Endothelial cell (in vitro differentiated cells): ENCODE results near the gene HNRNPM. TPM values are rescaled to one million over a fixed set of nuclear protein-coding genes. Genes with fewer than 3 reads are reported as not detected.
"Not testable (repeated sequence)": the region's sequence is repeated elsewhere in the genome, so short reads cannot be mapped to it uniquely, and the experiment has no call there.

Experiments
- DNase-seq: peaks from one replicate; pipeline ENCODE4 v3.0.0; 2021; ENCODE audit warnings: low spot score
- H3K27ac Mint-ChIP-seq: one replicate; pipeline ENCODE4 v1.8.0; 2021; ENCODE audit warnings: mixed read lengths, inconsistent platforms; ENCODE audit not compliant: unreplicated experiment
- H3K27me3 Mint-ChIP-seq: one replicate; pipeline ENCODE4 v1.8.0; 2021; ENCODE audit warnings: mild to moderate bottlenecking, moderate library complexity, mixed read lengths, inconsistent platforms; ENCODE audit not compliant: unreplicated experiment
- H3K36me3 Mint-ChIP-seq: one replicate; pipeline ENCODE4 v1.8.0; 2021; ENCODE audit warnings: mild to moderate bottlenecking, low read depth, mixed read lengths, inconsistent platforms; ENCODE audit not compliant: unreplicated experiment
- H3K4me1 Mint-ChIP-seq: one replicate; pipeline ENCODE4 v1.8.0; 2021; ENCODE audit warnings: mild to moderate bottlenecking, mixed read lengths, inconsistent platforms; ENCODE audit not compliant: unreplicated experiment
- H3K4me3 Mint-ChIP-seq: one replicate; pipeline ENCODE4 v1.8.0; 2021; ENCODE audit warnings: mild to moderate bottlenecking, mixed read lengths, inconsistent platforms; ENCODE audit not compliant: unreplicated experiment
- H3K9me3 Mint-ChIP-seq: one replicate; pipeline ENCODE4 v1.8.0; 2021; ENCODE audit warnings: mixed read lengths, inconsistent platforms; ENCODE audit not compliant: unreplicated experiment
- total RNA-seq: library from RNA; stranded (reverse); fragmentation: NEBNext Ultra II Directional; extraction: Animal tissue kit (Norgen Biotek cat#: 25700); gene quantifications from one replicate; pipeline ENCODE4 v1.2.1, GENCODE V29; 2021; ENCODE audit not compliant: unreplicated experiment
- TF ChIP-seq, protein P1 (sequence below): fragments of 200-600 bp; sonication (generic); IDR thresholded peaks from one replicate; pipeline ENCODE4 v1.5.0; 2021; ENCODE audit warnings: antibody characterized with exemption; ENCODE audit not compliant: unreplicated experiment

The HNRNPM gene
- total RNA-seq, 1 donor from 2014 or later, result 223 TPM

DNA sequence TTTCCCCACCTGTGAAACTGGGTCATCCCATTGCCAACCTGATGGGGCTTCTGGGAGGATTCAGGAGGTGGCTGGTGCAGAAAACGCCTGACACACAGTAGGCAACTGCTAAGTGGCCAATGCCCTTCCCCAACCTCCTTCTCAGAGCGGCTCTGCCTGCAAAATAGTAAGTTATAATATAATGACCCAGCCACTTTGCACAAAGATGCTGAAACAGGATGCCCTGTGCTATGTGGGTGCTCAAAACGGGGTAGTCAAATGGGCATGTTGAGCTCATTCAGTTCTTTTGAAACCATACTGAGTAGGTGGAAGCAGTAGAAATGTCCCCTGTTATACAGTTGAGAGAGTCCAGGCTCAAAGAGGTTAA lies 31.2 kb upstream of the HNRNPM start:
- Mint-ChIP-seq H3K27ac (no peak overlapping the region), H3K27me3 (peaks cover 3% of the 10 kb centered on the region), H3K36me3 (peaks cover 4% of the 10 kb centered on the region), H3K4me3 (peak overlapping the region; percentile 88), H3K4me1 (peaks cover 7% of the 10 kb centered on the region), H3K9me3 (no peaks in the 10 kb centered on the region)
- DNase-seq, result no peak
- TF ChIP-seq, protein P1, sequence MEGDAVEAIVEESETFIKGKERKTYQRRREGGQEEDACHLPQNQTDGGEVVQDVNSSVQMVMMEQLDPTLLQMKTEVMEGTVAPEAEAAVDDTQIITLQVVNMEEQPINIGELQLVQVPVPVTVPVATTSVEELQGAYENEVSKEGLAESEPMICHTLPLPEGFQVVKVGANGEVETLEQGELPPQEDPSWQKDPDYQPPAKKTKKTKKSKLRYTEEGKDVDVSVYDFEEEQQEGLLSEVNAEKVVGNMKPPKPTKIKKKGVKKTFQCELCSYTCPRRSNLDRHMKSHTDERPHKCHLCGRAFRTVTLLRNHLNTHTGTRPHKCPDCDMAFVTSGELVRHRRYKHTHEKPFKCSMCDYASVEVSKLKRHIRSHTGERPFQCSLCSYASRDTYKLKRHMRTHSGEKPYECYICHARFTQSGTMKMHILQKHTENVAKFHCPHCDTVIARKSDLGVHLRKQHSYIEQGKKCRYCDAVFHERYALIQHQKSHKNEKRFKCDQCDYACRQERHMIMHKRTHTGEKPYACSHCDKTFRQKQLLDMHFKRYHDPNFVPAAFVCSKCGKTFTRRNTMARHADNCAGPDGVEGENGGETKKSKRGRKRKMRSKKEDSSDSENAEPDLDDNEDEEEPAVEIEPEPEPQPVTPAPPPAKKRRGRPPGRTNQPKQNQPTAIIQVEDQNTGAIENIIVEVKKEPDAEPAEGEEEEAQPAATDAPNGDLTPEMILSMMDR, result no peak

DNA sequence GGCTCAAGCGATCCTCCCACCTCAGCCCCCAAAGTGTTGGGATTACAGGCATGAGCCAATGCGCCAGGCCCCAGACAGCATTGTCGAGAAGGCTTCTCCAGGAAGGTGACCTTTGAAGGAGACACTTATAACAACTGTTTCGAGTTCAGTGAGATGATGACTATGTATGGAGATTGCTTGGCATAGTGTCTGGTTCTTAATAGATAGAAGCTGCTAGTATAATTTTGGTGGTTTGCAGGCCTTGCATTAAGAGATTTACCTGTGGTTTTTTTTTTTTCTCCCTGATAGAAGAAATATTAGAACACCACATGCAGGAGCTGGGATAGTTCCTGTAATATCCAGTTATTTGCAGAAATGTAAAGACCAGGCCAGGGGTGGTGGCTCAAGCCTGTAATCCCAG lies 28.0 kb upstream of the HNRNPM start:
- Mint-ChIP-seq H3K4me1 (peaks cover 7% of the 10 kb centered on the region), H3K9me3 (no peaks in the 10 kb centered on the region), H3K36me3 (peaks cover 4% of the 10 kb centered on the region), H3K27ac (no peak overlapping the region), H3K4me3 (no peak overlapping the region), H3K27me3 (peaks cover 3% of the 10 kb centered on the region)
- TF ChIP-seq, protein P1, result no peak
- DNase-seq, result no peak

- Mint-ChIP-seq H3K27me3 (peaks cover 2% of the 10 kb centered on the region), H3K9me3 (no peaks in the 10 kb centered on the region), H3K27ac (no peak overlapping the region), H3K4me3 (no peak overlapping the region), H3K36me3 (peaks cover 8% of the 10 kb centered on the region), H3K4me1 (peaks cover 12% of the 10 kb centered on the region)
- TF ChIP-seq, protein P1, result no peak
- DNase-seq, result no peak
Observed at GRCh38 chr19:8421484-8422461, 23.0 kb upstream of the HNRNPM start.

DNA sequence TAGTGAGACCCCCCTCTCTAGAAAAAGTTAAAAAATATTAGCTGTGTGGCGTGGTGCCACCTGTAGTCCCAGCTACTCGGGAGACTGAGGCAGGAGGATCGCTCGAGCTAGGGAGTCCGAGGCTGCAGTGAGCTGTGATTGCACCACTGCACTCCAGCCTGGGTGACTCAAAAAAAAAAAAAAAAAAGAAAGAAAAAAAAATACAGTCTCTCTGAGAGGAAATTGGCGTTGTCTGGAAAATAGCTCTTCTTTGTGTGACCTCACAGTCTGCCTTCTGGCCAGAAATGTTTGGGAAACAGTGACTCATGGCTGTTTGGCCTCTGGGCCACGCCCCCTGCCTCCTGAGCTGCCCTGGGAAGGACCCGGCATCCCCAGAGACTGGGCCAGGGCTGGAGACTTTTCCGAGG lies 21.0 kb upstream of the HNRNPM start:
- H3K27ac Mint-ChIP-seq, result peak overlapping the region; percentile 24
- H3K27me3 Mint-ChIP-seq, result peaks cover 5% of the 10 kb centered on the region
- TF ChIP-seq, protein P1, result no peak
- H3K4me3 Mint-ChIP-seq, result no peak overlapping the region
- peak; percentile 39 for DNase-seq
- H3K9me3 Mint-ChIP-seq, result no peaks in the 10 kb centered on the region
- peaks cover 7% of the 10 kb centered on the region for H3K36me3 Mint-ChIP-seq
- H3K4me1 Mint-ChIP-seq, result peaks cover 8% of the 10 kb centered on the region

- not testable (repeated sequence) for H3K9me3 Mint-ChIP-seq, H3K4me1 Mint-ChIP-seq, H3K27me3 Mint-ChIP-seq, DNase-seq, H3K27ac Mint-ChIP-seq, H3K4me3 Mint-ChIP-seq
- H3K36me3 Mint-ChIP-seq, result peaks cover 11% of the 10 kb centered on the region
Observed at GRCh38 chr19:8425331-8425730, 19.4 kb upstream of the HNRNPM start.
